Measurements from ENCODE around the gene DCUN1D3.

DNA sequence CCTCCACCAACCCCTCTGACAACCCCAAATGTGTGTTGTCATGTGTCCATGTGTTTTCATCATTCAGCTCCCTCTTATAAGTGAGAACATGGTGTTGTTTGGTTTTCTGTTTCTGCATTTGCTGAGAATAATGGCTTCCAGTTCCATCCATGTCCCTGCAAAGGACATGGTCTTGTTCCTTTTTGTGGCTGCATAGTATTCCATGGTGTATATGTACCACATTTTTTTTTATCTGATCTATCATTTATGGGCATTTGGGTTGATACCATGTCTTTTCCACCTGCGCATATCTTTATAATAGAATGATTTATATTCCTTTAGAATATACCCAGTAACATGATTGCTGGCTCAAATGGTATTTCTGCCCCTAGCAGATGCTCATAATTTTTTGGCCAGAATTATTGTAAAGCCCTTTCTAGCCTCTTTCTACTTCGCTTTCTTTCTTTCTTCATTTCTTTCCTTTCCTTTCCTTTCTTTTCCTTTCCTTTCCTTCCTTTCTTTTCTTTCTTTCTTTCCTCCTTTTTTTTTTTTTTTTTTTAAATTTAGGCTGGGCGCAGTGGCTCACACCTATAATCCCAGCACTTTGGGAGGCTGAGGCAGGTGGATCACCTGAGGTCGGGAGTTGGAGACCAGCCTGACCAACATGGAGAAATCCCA, 81.1 kb downstream of the DCUN1D3 start:
- TF ChIP-seq POLR2A (IDR thresholded peaks at IDR 0.05; ENCODE audit: low read depth, low read length) (no peak), POLR2AphosphoS5 (IDR thresholded peaks at IDR 0.05; ENCODE audit: low read depth, low read length) (no peak)

Measured in GM12892 (cell line).